GM12878 (cell line): ENCODE data around the gene FAM8A1. TPM values are rescaled to one million over a fixed set of nuclear protein-coding genes. Genes with fewer than 3 reads are reported as not detected.

Experiments used
- BRCA1 ChIP-seq: IDR thresholded peaks from 2 replicates; pipeline ENCODE4 v1.6.1; 2011; ENCODE audit warnings: low read depth, low read length, improper control_type of control experiment
- E2F8 ChIP-seq: fragments of 450-650 bp; IDR thresholded peaks from 2 replicates; pipeline ENCODE4 v1.6.1; 2018; ENCODE audit warnings: mild to moderate bottlenecking, low read depth, moderate library complexity; ENCODE audit not compliant: partially characterized antibody
- IKZF2 ChIP-seq, 2 experiments: fragments of 450-650 bp; IDR thresholded peaks; 2 replicates each; pipeline ENCODE4 v1.6.1; 2017; ENCODE audit warnings: mild to moderate bottlenecking in 2 of 2, moderate library complexity in 2 of 2
- IRF4 ChIP-seq: IDR thresholded peaks from 2 replicates; pipeline ENCODE4 v1.6.1; 2011; ENCODE audit warnings: low read depth, low read length
- MYB ChIP-seq: fragments of 150-350 bp; IDR thresholded peaks from 2 replicates; pipeline ENCODE4 v1.6.1; 2014; ENCODE audit warnings: mild to moderate bottlenecking, low read depth, low read length, borderline replicate concordance
- NFIC ChIP-seq: IDR thresholded peaks from 2 replicates; pipeline ENCODE4 v1.6.1; 2012; ENCODE audit warnings: low read depth, mild to moderate bottlenecking, inconsistent platforms, low read length, moderate library complexity
- NFYA ChIP-seq: IDR thresholded peaks from 2 replicates; pipeline ENCODE4 v1.6.1; 2011; ENCODE audit warnings: low read depth, mild to moderate bottlenecking, low read length, improper control_type of control experiment, borderline replicate concordance
- POLR2AphosphoS5 ChIP-seq: IDR thresholded peaks from 2 replicates; pipeline ENCODE4 v1.6.1; 2011; ENCODE audit warnings: mild to moderate bottlenecking, low read length, inconsistent platforms
- RFX5 ChIP-seq: IDR thresholded peaks from 2 replicates; pipeline ENCODE4 v1.6.1; 2011; ENCODE audit warnings: low read depth, low read length, improper control_type of control experiment
- SMAD1 ChIP-seq: fragments of 450-650 bp; IDR thresholded peaks from 2 replicates; pipeline ENCODE4 v1.6.1; 2018; ENCODE audit warnings: mild to moderate bottlenecking, low read depth; ENCODE audit not compliant: partially characterized antibody
- SREBF2 ChIP-seq: IDR thresholded peaks from 2 replicates; pipeline ENCODE4 v1.6.1; 2012; ENCODE audit warnings: mild to moderate bottlenecking, low read length
- SRF ChIP-seq, 2 experiments: IDR thresholded peaks; 2 replicates each; pipeline ENCODE4 v1.6.1; 2011; ENCODE audit warnings: low read depth in 2 of 2, low read length in 2 of 2, mild to moderate bottlenecking in 1 of 2, moderate library complexity in 1 of 2
- TARDBP ChIP-seq: IDR thresholded peaks from 2 replicates; pipeline ENCODE4 v1.6.1; 2016; ENCODE audit warnings: borderline replicate concordance
- TCF3 ChIP-seq: IDR thresholded peaks from 2 replicates; pipeline ENCODE4 v1.6.1; 2012; ENCODE audit warnings: low read depth, mild to moderate bottlenecking, low read length, borderline replicate concordance; ENCODE audit not compliant: insufficient read depth
- YY1 ChIP-seq: IDR thresholded peaks from 2 replicates; pipeline ENCODE4 v1.6.1; 2011; ENCODE audit warnings: low read depth, mild to moderate bottlenecking, low read length
- ZNF24 ChIP-seq: fragments of 450-650 bp; IDR thresholded peaks from 2 replicates; pipeline ENCODE4 v1.6.1; 2017; ENCODE audit warnings: antibody characterized with exemption, mild to moderate bottlenecking
- ZNF274 ChIP-seq: IDR thresholded peaks from one replicate; pipeline ENCODE4 v1.8.0; 2011; ENCODE audit not compliant: insufficient read length, insufficient read depth
- ZNF622 ChIP-seq: fragments of 450-650 bp; IDR thresholded peaks from 2 replicates; pipeline ENCODE4 v1.6.1; 2017; ENCODE audit warnings: mild to moderate bottlenecking, inconsistent platforms
- ZSCAN29 ChIP-seq: fragments of 450-650 bp; IDR thresholded peaks from 2 replicates; pipeline ENCODE4 v1.6.1; 2017; ENCODE audit warnings: mild to moderate bottlenecking, moderate library complexity
- polyA plus RNA-seq, 11 experiments: library from polyadenylated mRNA; depleted of rRNA in 4 of 11; unstranded in 6 of 11; stranded (reverse) in 5 of 11; fragments of >200 nt; fragmentation: Nextera tagmentation in 4 of 11; fragmentation: Illumina TruSeq in 1 of 11; extraction: Ambion mirVana in 4 of 11; extraction: Trizol in 1 of 11; gene quantifications; 1 replicate in 1 of 11; 2 replicates in 10 of 11; pipeline versions ENCODE4 v1.2.1 to v1.2.3, GENCODE V29; 2011 to 2016; ENCODE audit warnings: inconsistent platforms in 2 of 11, missing spikeins in 2 of 11, low read depth in 1 of 11
- total RNA-seq, 4 experiments: library from RNA; depleted of rRNA in 3 of 4; stranded (reverse); fragments of >200 nt in 3 of 4; fragmentation: Illumina TruSeq in 1 of 4; extraction: Trizol in 1 of 4; gene quantifications; 2 replicates each; pipeline versions ENCODE4 v1.2.1 to v1.2.3, GENCODE V29; 2013 to 2021
- TF ChIP-seq, protein P1 (sequence below): IDR thresholded peaks from 2 replicates; pipeline ENCODE4 v1.6.1; 2011; ENCODE audit warnings: mild to moderate bottlenecking, low read depth, low read length, moderate library complexity; ENCODE audit not compliant: insufficient replicate concordance
- TF ChIP-seq, protein P2 (sequence below): fragments of 450-650 bp; IDR thresholded peaks from 2 replicates; pipeline ENCODE4 v1.6.1; 2016; ENCODE audit warnings: mild to moderate bottlenecking
- TF ChIP-seq, protein P3 (sequence below): fragments of 450-650 bp; conservative IDR thresholded peaks from 2 replicates; pipeline ENCODE4 v1.6.1; 2017; ENCODE audit warnings: mild to moderate bottlenecking, moderate library complexity

Gene FAM8A1
- total and polyA plus RNA-seq, 10 of the 15 experiments (the other 5 are each of a cell fraction or from before 2014, with no cell fraction given), result 1.4 to 7.4 (median 3.6) TPM

- TF ChIP-seq, protein P1, sequence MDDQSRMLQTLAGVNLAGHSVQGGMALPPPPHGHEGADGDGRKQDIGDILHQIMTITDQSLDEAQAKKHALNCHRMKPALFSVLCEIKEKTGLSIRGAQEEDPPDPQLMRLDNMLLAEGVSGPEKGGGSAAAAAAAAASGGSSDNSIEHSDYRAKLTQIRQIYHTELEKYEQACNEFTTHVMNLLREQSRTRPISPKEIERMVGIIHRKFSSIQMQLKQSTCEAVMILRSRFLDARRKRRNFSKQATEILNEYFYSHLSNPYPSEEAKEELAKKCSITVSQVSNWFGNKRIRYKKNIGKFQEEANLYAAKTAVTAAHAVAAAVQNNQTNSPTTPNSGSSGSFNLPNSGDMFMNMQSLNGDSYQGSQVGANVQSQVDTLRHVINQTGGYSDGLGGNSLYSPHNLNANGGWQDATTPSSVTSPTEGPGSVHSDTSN, result no peak
- TF ChIP-seq, protein P2, sequence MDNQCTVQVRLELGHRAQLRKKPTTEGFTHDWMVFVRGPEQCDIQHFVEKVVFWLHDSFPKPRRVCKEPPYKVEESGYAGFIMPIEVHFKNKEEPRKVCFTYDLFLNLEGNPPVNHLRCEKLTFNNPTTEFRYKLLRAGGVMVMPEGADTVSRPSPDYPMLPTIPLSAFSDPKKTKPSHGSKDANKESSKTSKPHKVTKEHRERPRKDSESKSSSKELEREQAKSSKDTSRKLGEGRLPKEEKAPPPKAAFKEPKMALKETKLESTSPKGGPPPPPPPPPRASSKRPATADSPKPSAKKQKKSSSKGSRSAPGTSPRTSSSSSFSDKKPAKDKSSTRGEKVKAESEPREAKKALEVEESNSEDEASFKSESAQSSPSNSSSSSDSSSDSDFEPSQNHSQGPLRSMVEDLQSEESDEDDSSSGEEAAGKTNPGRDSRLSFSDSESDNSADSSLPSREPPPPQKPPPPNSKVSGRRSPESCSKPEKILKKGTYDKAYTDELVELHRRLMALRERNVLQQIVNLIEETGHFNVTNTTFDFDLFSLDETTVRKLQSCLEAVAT, result no peak
- TF ChIP-seq IRF4, result 0 out of 2 replicates have a peak, but pooled peaks have one; percentile 3
- TF ChIP-seq E2F8, result no peak
- TF ChIP-seq ZSCAN29, result no peak
- TF ChIP-seq, protein P3, sequence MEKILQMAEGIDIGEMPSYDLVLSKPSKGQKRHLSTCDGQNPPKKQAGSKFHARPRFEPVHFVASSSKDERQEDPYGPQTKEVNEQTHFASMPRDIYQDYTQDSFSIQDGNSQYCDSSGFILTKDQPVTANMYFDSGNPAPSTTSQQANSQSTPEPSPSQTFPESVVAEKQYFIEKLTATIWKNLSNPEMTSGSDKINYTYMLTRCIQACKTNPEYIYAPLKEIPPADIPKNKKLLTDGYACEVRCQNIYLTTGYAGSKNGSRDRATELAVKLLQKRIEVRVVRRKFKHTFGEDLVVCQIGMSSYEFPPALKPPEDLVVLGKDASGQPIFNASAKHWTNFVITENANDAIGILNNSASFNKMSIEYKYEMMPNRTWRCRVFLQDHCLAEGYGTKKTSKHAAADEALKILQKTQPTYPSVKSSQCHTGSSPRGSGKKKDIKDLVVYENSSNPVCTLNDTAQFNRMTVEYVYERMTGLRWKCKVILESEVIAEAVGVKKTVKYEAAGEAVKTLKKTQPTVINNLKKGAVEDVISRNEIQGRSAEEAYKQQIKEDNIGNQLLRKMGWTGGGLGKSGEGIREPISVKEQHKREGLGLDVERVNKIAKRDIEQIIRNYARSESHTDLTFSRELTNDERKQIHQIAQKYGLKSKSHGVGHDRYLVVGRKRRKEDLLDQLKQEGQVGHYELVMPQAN, result peak; percentile 78; the same call in 1 of the 2 replicates
- no peak for TF ChIP-seq SMAD1
- no peak for TF ChIP-seq IKZF2 (IDR thresholded peaks at IDR 0.05)
- TF ChIP-seq BRCA1, result no peak
- no peak for TF ChIP-seq TARDBP
- TF ChIP-seq TCF3, result no peak
- TF ChIP-seq NFYA, result no peak
- no peak for TF ChIP-seq YY1
- no peak for TF ChIP-seq ZNF622
- TF ChIP-seq RFX5, result no peak
- TF ChIP-seq NFIC, result no peak
- TF ChIP-seq MYB, result no peak
- TF ChIP-seq SREBF2, result no peak
- no peak for TF ChIP-seq ZNF274
- no peak for TF ChIP-seq SRF (IDR thresholded peaks at IDR 0.05; ENCODE audit: low read depth in 2 of 2, low read length in 2 of 2)
- no peak for TF ChIP-seq ZNF24
- no peak for TF ChIP-seq POLR2AphosphoS5
Measured at GRCh38 chr6:17600527-17601385, 654 bp downstream of the FAM8A1 start (continued).
